ENCODE results near the gene APOH.
A peak's percentile ranks its signal among the peaks of the same experiment; 100 is the strongest.
"Not testable (repeated sequence)": the region's sequence is repeated elsewhere in the genome, so short reads cannot be mapped to it uniquely, and the experiment has no call there.

APOH gene

DNA sequence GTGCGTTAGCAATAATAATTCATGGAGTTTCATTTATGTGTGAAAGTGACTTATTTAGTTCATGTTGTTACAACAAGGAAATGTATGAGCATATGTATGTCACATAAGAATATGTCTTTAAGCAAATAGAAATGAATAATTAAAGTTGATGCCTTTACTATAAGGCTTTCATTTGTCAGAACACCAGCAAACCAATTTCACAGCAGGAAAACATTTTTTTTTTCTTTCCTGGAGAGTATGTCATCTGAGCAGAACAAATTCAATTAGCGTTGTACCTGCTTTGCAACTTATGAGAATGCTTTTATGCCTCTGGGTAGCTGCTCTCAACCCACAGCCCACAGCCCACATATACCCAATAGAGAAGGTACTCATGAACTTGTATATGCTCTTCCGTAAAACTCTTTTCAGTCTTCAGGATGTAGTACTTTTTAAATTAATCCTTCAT lies 26.3 kb upstream of the APOH start:
- DNase-seq (ENCODE audit: insufficient read length, low spot score) = no peak
- FAIRE-seq = no peak
- TF ChIP-seq, protein P1, sequence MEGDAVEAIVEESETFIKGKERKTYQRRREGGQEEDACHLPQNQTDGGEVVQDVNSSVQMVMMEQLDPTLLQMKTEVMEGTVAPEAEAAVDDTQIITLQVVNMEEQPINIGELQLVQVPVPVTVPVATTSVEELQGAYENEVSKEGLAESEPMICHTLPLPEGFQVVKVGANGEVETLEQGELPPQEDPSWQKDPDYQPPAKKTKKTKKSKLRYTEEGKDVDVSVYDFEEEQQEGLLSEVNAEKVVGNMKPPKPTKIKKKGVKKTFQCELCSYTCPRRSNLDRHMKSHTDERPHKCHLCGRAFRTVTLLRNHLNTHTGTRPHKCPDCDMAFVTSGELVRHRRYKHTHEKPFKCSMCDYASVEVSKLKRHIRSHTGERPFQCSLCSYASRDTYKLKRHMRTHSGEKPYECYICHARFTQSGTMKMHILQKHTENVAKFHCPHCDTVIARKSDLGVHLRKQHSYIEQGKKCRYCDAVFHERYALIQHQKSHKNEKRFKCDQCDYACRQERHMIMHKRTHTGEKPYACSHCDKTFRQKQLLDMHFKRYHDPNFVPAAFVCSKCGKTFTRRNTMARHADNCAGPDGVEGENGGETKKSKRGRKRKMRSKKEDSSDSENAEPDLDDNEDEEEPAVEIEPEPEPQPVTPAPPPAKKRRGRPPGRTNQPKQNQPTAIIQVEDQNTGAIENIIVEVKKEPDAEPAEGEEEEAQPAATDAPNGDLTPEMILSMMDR (IDR thresholded peaks at IDR 0.05; ENCODE audit: insufficient read depth, missing control alignments) = no peak

DNA sequence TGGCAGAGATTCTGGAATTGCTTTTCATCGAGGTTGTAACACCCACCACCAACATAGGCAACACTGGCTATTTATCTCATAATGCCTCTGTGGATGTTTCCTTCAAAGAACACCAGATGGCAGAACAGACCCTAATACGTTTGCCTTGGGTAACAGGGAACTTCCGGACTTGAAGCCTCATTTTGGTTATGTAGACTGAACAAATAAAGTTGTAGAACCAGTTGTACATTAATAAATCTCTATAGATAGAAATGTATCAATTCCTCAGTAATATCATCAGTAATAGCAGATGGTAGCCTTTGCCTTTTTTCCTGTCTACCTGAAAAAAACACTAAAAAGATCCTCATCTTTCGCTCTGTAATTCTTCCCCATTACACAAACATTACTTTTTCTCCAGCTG lies 25.9 kb upstream of the APOH start:
- DNase-seq (ENCODE audit: insufficient read length, low spot score) (no peak), FAIRE-seq (peak; percentile 6)
- TF ChIP-seq, protein P1 (IDR thresholded peaks at IDR 0.05; ENCODE audit: insufficient read depth, missing control alignments) = peak; percentile 88

DNA sequence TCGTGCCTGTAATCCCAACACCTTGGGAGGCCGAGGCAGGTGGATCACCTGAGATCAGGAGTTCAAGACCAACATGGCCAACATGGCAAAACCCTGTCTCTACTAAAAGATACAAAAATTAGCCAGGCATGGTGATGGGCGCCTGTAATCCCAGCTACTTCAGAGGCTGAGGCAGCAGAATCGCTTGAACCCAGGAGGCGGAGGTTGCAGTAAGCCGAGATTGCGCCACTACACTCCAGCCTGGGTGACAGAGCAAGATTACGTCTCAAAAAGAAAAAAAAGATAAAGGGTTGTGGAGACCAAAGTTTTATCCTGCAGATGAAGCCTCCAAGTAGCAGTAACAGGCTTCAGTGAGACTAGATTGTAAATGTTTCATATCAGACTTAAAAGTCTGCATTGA lies 24.2 kb upstream of the APOH start:
- not testable (repeated sequence) for DNase-seq (ENCODE audit: insufficient read length, low spot score); FAIRE-seq

DNA sequence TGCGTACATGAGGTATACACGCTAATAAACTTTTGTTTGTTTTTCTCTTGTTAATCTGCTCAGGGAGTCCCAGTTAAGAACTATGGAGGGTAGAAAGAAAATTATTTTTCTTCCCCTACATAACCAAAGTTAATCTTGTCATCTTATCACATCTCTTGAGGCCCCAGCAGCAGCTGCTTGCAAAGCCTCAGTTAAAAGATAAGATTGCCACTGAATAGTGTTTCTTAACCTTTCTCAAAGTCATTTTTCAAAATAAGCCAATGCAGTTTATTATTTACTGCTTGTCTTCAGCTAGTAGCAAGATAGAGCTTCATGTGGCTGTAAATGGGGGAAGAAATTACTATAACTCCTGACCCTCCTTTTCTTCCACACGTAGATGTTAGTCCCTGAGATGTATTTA lies 21.5 kb upstream of the APOH start:
- FAIRE-seq (no peak), DNase-seq (ENCODE audit: insufficient read length, low spot score) (no peak)
- TF ChIP-seq, protein P1 (IDR thresholded peaks at IDR 0.05; ENCODE audit: insufficient read depth, missing control alignments) = no peak

DNA sequence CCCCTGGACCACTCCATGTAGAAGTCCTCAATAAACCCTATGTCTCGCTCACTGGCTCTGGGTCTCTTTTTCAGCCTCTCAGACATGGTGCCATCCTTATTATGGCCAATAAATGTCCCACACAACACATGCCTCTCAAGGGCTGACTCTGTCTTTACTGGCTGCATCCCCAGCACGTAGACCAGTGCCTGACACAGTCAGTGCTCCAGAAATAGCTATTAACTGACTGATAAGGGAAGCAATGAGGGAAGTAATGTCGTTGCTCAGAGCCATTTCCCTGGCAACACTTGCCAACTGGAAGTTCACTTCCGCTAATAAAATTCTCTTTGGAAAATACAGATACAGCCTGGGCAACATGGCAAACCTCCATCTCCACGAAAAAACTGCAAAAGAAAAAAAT lies 19.1 kb upstream of the APOH start:
- DNase-seq (ENCODE audit: insufficient read length, low spot score) (no peak), FAIRE-seq (no peak)
- TF ChIP-seq, protein P1 (IDR thresholded peaks at IDR 0.05; ENCODE audit: insufficient read depth, missing control alignments) = no peak

DNA sequence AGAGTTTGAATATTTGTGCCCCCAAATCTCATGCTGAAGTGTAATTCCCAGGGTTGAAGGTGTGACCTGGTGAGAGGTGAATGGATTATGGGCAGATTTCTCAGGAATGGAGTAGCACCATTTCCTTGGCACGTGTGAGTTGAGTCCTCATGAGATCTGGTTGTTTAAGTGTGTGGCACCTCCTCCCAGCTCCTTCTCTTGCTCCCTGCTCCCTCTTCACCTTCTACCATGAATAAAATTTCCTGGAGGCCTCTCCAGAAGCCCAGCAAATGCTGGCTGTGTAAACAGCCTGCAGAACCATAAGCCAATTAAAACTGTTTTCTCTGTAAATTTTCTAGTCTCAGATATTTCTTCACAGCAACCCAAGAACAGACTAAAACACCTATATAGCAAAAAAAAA lies 12.6 kb upstream of the APOH start:
- FAIRE-seq (no peak), DNase-seq (ENCODE audit: insufficient read length, low spot score) (no peak)
- TF ChIP-seq, protein P1 (IDR thresholded peaks at IDR 0.05; ENCODE audit: insufficient read depth, missing control alignments) = no peak

DNA sequence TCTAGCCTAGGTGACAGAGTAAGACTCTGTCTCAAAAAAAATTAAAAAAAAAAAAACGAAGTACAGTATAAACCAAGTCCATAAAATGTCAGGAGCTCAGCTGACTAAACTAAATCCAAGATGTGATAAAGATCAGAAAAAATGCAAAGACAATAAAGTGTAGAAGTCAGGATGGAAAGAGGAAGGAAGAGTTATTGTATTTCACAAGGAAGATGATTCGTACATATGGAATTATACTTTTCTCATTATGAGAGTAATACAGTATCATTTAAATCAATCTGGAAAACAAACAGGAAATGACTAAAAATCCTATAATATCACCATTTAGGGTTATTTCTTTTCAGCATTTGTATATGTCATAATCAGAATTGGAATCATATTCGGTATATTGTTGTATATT lies 11.4 kb upstream of the APOH start:
- FAIRE-seq (no peak), DNase-seq (ENCODE audit: insufficient read length, low spot score) (no peak)
- TF ChIP-seq, protein P1 (IDR thresholded peaks at IDR 0.05; ENCODE audit: insufficient read depth, missing control alignments) = no peak

DNA sequence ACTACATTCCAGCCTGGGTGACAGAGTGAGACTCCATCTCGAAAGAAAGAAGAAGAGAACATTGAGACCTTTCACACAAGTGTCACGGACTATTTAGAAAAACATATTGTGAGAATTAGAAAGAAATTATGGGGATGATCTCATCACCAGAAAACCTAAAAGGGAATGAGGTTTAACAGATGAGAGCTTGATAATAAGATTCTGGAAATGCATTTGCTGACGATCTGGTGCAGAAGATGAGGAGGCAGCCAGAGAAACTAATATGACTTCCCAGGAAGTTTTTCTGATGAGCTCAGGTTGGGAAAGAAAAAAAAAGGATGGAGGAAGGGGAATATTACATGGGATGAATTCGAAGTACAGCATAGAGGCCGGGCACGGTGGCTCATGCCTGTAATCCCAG lies 10.8 kb upstream of the APOH start:
- DNase-seq (ENCODE audit: insufficient read length, low spot score) (no peak), FAIRE-seq (no peak)
- TF ChIP-seq, protein P1 (IDR thresholded peaks at IDR 0.05; ENCODE audit: insufficient read depth, missing control alignments) = no peak
